ENCODE data around the gene CALM1. TPM values are rescaled to one million over a fixed set of nuclear protein-coding genes. Genes with fewer than 3 reads are reported as not detected.
A peak's percentile ranks its signal among the peaks of the same experiment; 100 is the strongest.
"Not testable (repeated sequence)": the region's sequence is repeated elsewhere in the genome, so short reads cannot be mapped to it uniquely, and the experiment has no call there.

CALM1 gene
- total RNA-seq, 1 donor from 2014 or later, result 328 TPM

DNA sequence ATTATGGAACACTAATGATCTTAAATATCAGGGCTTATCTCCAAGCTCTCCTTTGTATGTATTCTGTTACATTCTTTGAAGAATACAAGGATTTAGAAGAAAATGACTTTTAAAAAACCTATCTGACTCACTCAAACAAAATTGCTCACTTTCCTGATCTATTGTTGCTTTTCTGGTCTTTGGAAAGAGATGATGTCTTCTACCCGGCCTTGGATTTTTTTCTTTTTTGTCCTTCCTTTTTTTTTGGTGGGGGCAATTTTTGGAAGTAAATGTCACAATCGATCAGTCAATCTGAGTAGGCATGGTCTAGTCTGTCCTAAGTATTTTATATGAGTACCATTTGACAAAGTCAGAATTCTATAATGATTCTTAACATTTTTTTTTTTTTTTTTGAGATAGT lies 10.5 kb upstream of the CALM1 start:
- TF ChIP-seq, protein P1, sequence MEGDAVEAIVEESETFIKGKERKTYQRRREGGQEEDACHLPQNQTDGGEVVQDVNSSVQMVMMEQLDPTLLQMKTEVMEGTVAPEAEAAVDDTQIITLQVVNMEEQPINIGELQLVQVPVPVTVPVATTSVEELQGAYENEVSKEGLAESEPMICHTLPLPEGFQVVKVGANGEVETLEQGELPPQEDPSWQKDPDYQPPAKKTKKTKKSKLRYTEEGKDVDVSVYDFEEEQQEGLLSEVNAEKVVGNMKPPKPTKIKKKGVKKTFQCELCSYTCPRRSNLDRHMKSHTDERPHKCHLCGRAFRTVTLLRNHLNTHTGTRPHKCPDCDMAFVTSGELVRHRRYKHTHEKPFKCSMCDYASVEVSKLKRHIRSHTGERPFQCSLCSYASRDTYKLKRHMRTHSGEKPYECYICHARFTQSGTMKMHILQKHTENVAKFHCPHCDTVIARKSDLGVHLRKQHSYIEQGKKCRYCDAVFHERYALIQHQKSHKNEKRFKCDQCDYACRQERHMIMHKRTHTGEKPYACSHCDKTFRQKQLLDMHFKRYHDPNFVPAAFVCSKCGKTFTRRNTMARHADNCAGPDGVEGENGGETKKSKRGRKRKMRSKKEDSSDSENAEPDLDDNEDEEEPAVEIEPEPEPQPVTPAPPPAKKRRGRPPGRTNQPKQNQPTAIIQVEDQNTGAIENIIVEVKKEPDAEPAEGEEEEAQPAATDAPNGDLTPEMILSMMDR (IDR thresholded peaks at IDR 0.05; ENCODE audit: insufficient read depth, low read length, poor library complexity, severe bottlenecking), result no peak

DNA sequence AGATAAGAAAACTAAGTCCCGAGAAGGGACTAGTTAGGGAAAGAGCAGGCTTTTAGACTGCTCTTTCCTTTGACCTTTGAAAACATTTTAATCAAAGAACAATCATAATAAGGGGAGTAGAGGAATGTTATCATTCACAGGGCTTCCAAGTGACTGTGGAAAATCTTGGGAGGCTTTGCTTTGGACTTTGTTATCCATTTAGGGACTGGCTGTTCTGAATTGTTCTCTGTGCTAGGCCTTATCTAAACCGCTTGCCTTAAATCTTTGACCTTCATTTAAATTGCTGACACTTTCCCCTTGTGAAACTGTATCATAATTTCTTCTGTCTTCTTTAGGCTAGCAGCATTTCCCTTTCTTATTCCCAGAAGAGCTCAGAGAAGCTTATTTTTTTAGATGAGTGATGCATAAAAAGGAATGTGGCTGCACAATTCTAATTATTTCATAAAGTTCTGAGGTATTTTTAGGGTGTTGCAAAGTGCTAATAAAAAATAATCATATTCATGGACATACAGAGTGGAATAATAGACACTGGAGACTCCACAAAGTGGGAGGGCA lies 9.5 kb upstream of the CALM1 start:
- no peaks in the 10 kb centered on the region for H3K27me3 ChIP-seq (ENCODE audit: control insufficient read depth, insufficient read depth, low read length)
- no peak overlapping the region for H3K4me3 ChIP-seq (ENCODE audit: low read depth, low read length)
- TF ChIP-seq, protein P1 (IDR thresholded peaks at IDR 0.05; ENCODE audit: insufficient read depth, low read length, poor library complexity, severe bottlenecking), result no peak
- no peaks in the 10 kb centered on the region for H3K36me3 ChIP-seq (ENCODE audit: control insufficient read depth, insufficient read depth, low read length)
- DNase-seq (ENCODE audit: low read depth), result no peak

More for the DNA sequence above, 10.5 kb upstream of the CALM1 start:
- Histone ChIP-seq H3K4me3 (ENCODE audit: low read depth, low read length) (no peak overlapping the region), H3K36me3 (ENCODE audit: control insufficient read depth, insufficient read depth, low read length) (no peaks in the 10 kb centered on the region), H3K27me3 (ENCODE audit: control insufficient read depth, insufficient read depth, low read length) (no peaks in the 10 kb centered on the region)
- no peak for DNase-seq (ENCODE audit: low read depth)

DNA sequence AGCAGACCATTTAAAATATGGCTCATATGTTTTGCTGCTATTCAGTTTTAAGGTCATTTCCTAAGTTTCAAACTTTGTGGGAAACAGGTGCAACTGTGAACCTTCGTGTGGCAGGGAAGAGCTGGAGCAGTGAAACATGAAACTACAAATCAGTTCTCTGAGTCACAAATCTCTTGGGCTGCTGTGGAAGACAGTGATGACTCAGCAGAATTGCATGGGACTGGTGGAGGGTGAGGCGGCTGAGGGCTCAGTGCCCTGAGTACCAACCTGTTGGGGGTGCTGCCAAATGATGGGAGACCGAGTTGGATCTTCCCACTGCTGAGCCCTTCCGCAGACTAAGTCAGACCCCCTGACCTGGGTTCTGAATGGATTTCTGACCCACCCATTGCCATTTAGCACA lies 8.4 kb upstream of the CALM1 start:
- Histone ChIP-seq H3K4me3 (ENCODE audit: low read depth, low read length) (no peak overlapping the region), H3K27me3 (ENCODE audit: control insufficient read depth, insufficient read depth, low read length) (no peaks in the 10 kb centered on the region), H3K36me3 (ENCODE audit: control insufficient read depth, insufficient read depth, low read length) (no peaks in the 10 kb centered on the region)
- DNase-seq (ENCODE audit: low read depth), result peak; percentile 82
- TF ChIP-seq, protein P1 (IDR thresholded peaks at IDR 0.05; ENCODE audit: insufficient read depth, low read length, poor library complexity, severe bottlenecking), result no peak

DNA sequence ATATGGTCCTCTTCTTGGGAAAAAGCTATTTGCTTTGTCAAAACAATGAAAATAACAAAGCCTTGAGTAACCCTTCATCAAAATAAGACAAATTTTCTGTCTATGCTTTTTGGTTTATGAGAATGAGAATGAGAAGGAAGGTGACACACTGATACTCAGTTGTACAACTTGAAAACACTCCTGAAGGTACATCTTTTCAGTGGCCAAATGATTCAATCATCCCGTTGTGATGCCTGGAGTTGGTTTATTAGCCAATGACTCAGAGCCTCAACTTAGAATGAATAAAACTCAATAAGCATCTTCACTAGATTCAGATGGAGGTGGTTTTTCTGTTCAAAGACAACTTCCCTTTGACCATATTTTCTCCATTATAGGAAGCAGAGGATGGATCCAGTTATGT lies 7.8 kb upstream of the CALM1 start:
- no peak for DNase-seq (ENCODE audit: low read depth)
- Histone ChIP-seq H3K36me3 (ENCODE audit: control insufficient read depth, insufficient read depth, low read length) (no peaks in the 10 kb centered on the region), H3K4me3 (ENCODE audit: low read depth, low read length) (no peak overlapping the region), H3K27me3 (ENCODE audit: control insufficient read depth, insufficient read depth, low read length) (no peaks in the 10 kb centered on the region)
- TF ChIP-seq, protein P1 (IDR thresholded peaks at IDR 0.05; ENCODE audit: insufficient read depth, low read length, poor library complexity, severe bottlenecking), result no peak

DNA sequence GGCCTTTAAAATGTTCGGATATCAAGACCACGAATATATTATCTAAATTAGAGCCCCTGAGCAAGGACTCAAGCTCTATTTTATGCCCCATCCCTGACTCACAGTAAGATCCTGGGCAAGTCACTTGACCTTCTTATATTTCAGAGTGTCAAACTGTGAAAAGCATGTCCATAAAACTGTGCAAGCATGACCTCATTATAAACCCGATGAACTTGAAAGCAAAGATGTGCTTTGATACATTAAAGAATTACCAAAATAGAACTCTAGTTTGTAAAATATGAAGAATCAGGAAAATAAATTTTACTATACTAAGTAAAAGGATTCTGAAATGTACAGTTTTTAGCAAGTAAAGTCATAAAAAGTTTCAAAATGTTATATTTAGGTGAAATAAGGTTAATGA lies 2.9 kb upstream of the CALM1 start:
- Histone ChIP-seq H3K36me3 (ENCODE audit: control insufficient read depth, insufficient read depth, low read length) (no peaks in the 10 kb centered on the region), H3K27me3 (ENCODE audit: control insufficient read depth, insufficient read depth, low read length) (no peaks in the 10 kb centered on the region), H3K4me3 (ENCODE audit: low read depth, low read length) (no peak overlapping the region)
- no peak for DNase-seq (ENCODE audit: low read depth)
- TF ChIP-seq, protein P1 (IDR thresholded peaks at IDR 0.05; ENCODE audit: insufficient read depth, low read length, poor library complexity, severe bottlenecking), result no peak

DNA sequence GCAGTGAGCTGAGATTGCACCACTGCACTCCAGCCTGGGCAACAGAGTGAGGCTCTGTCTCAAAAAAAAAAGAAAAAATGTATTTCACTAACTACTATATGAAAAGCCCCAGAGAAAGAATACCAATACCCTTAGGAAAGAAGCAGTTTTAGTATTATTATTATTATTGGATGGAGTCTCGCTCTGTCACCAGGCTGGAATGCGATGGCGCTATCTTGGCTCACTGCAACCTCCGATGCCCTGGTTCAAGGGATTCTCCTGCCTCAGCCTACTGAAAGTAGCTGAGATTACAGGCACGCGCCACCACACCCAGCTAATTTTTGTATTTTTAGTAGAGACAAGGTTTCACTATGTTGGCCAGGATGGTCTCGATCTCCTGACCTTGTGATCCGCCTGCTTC lies 2.0 kb upstream of the CALM1 start:
- H3K36me3 ChIP-seq (ENCODE audit: control insufficient read depth, insufficient read depth, low read length); H3K27me3 ChIP-seq (ENCODE audit: control insufficient read depth, insufficient read depth, low read length); DNase-seq (ENCODE audit: low read depth); H3K4me3 ChIP-seq (ENCODE audit: low read depth, low read length): not testable (repeated sequence)
